H9 (cell line): ENCODE results near the gene FBXL16. TPM values are rescaled to one million over a fixed set of nuclear protein-coding genes. Genes with fewer than 3 reads are reported as not detected.

Experiments
- DNase-seq: peaks from one replicate; pipeline ENCODE4 v3.0.0-alpha.2; 2017
- H2AFZ ChIP-seq: one replicate; pipeline ENCODE4 v1.6.1; 2013; ENCODE audit warnings: mild to moderate bottlenecking, low read length, control low read depth, moderate library complexity
- H2AK5ac ChIP-seq: 2 replicates; pipeline ENCODE4 v1.6.1; 2013; ENCODE audit warnings: low read length, control low read depth, mixed read lengths; ENCODE audit not compliant: insufficient read length
- H2BK120ac ChIP-seq: one replicate; pipeline ENCODE4 v1.6.1; 2013; ENCODE audit warnings: low read depth, mild to moderate bottlenecking, low read length, control low read depth, inconsistent platforms; ENCODE audit not compliant: poor library complexity, severe bottlenecking
- H2BK12ac ChIP-seq: 2 replicates; pipeline ENCODE4 v1.6.1; 2013; ENCODE audit warnings: low read length, control low read depth, mixed read lengths, low read depth; ENCODE audit not compliant: insufficient read length
- H2BK15ac ChIP-seq: 2 replicates; pipeline ENCODE4 v1.6.1; 2013; ENCODE audit warnings: low read depth, low read length, control low read depth
- H2BK20ac ChIP-seq: one replicate; pipeline ENCODE4 v1.6.1; 2013; ENCODE audit warnings: low read depth, mild to moderate bottlenecking, low read length, control low read depth, inconsistent platforms; ENCODE audit not compliant: poor library complexity, severe bottlenecking
- H2BK5ac ChIP-seq: 2 replicates; pipeline ENCODE4 v1.6.1; 2013; ENCODE audit warnings: low read length, control low read depth, mixed read lengths; ENCODE audit not compliant: insufficient read length
- H3K14ac ChIP-seq: 2 replicates; pipeline ENCODE4 v1.6.1; 2013; ENCODE audit warnings: low read length, control low read depth; ENCODE audit not compliant: insufficient read depth
- H3K18ac ChIP-seq: 2 replicates; pipeline ENCODE4 v1.6.1; 2013; ENCODE audit warnings: low read depth, mild to moderate bottlenecking, mixed read lengths, low read length, control low read depth; ENCODE audit not compliant: insufficient read length
- H3K23ac ChIP-seq: 2 replicates; pipeline ENCODE4 v1.6.1; 2013; ENCODE audit warnings: low read length, control low read depth, mixed read lengths, low read depth; ENCODE audit not compliant: insufficient read length
- H3K23me2 ChIP-seq: 2 replicates; pipeline ENCODE4 v1.6.1; 2013; ENCODE audit warnings: low read depth, mild to moderate bottlenecking, mixed read lengths, low read length, control low read depth; ENCODE audit not compliant: insufficient read length, poor library complexity, severe bottlenecking
- H3K27ac ChIP-seq: 2 replicates; pipeline ENCODE4 v1.5.1; 2013; ENCODE audit warnings: low read length, control low read depth, mixed read lengths, low read depth; ENCODE audit not compliant: insufficient read length
- H3K27me3 ChIP-seq: 2 replicates; pipeline ENCODE4 v1.6.1; 2013; ENCODE audit warnings: low read length, control low read depth, inconsistent platforms; ENCODE audit not compliant: insufficient read depth
- H3K4ac ChIP-seq: 2 replicates; pipeline ENCODE4 v1.6.1; 2013; ENCODE audit warnings: low read depth, mild to moderate bottlenecking, control low read depth, inconsistent platforms, low read length, moderate library complexity
- H3K4me1 ChIP-seq: 2 replicates; pipeline ENCODE4 v1.6.1; 2013; ENCODE audit warnings: low read length, control low read depth, inconsistent platforms; ENCODE audit not compliant: insufficient read depth
- H3K4me2 ChIP-seq: 2 replicates; pipeline ENCODE4 v1.6.1; 2013; ENCODE audit warnings: low read length, control low read depth, mixed read lengths; ENCODE audit not compliant: insufficient read length, insufficient read depth
- H3K56ac ChIP-seq: 2 replicates; pipeline ENCODE4 v1.6.1; 2013; ENCODE audit warnings: low read depth, mild to moderate bottlenecking, mixed read lengths, low read length, control low read depth; ENCODE audit not compliant: insufficient read length
- H3K79me1 ChIP-seq: 2 replicates; pipeline ENCODE4 v1.6.1; 2013; ENCODE audit warnings: low read depth, mild to moderate bottlenecking, moderate library complexity, low read length, control low read depth, inconsistent platforms; ENCODE audit not compliant: insufficient read depth, poor library complexity, severe bottlenecking
- H3K79me2 ChIP-seq: 2 replicates; pipeline ENCODE4 v1.6.1; 2013; ENCODE audit warnings: low read length, control low read depth, inconsistent platforms; ENCODE audit not compliant: insufficient read depth
- H3K9ac ChIP-seq: 2 replicates; pipeline ENCODE4 v1.6.1; 2013; ENCODE audit warnings: low read length, control low read depth, mixed read lengths; ENCODE audit not compliant: insufficient read length; ENCODE audit errors: extremely low read depth
- H3K9me3 ChIP-seq: one replicate; pipeline ENCODE4 v1.6.1; 2013; ENCODE audit warnings: low read depth, low read length, inconsistent platforms; ENCODE audit not compliant: control insufficient read depth
- H3T11ph ChIP-seq: one replicate; pipeline ENCODE4 v1.6.1; 2013; ENCODE audit warnings: mild to moderate bottlenecking, low read length, control low read depth, inconsistent platforms
- H4K20me1 ChIP-seq: one replicate; pipeline ENCODE4 v1.6.1; 2013; ENCODE audit not compliant: control insufficient read depth, insufficient read length, insufficient read depth
- H4K5ac ChIP-seq: 2 replicates; pipeline ENCODE4 v1.6.1; 2013; ENCODE audit warnings: low read depth, mild to moderate bottlenecking, mixed read lengths, low read length, control low read depth; ENCODE audit not compliant: insufficient read length
- H4K8ac ChIP-seq: replicated peaks from 2 replicates; pipeline ENCODE4 v1.6.1; 2013; ENCODE audit warnings: low read length, control low read depth, mixed read lengths, low read depth; ENCODE audit not compliant: insufficient read length
- H4K91ac ChIP-seq: 2 replicates; pipeline ENCODE4 v1.6.1; 2013; ENCODE audit warnings: low read depth, mild to moderate bottlenecking, moderate library complexity, mixed read lengths, low read length, control low read depth; ENCODE audit not compliant: insufficient read length
- H3K27ac Mint-ChIP-seq, 3 experiments: 2 replicates in 2 of 3; 3 replicates in 1 of 3; pipeline ENCODE4 v1.8.0; 2020 to 2021; ENCODE audit warnings: mixed read lengths in 3 of 3, mild to moderate bottlenecking in 1 of 3, moderate library complexity in 1 of 3
- H3K27me3 Mint-ChIP-seq: 2 replicates; pipeline ENCODE4 v1.8.0; 2021; ENCODE audit warnings: low read depth, mild to moderate bottlenecking, moderate library complexity, mixed read lengths
- H3K36me3 Mint-ChIP-seq, 3 experiments: 2 replicates in 2 of 3; 3 replicates in 1 of 3; pipeline ENCODE4 v1.8.0; 2020 to 2021; ENCODE audit warnings: low read depth in 3 of 3, mixed read lengths in 3 of 3; ENCODE audit not compliant: insufficient read depth in 1 of 3
- H3K4me1 Mint-ChIP-seq, 2 experiments: 2 replicates each; pipeline ENCODE4 v1.8.0; 2020; ENCODE audit warnings: mixed read lengths in 2 of 2
- H3K4me3 Mint-ChIP-seq, 2 experiments: 2 replicates in 1 of 2; 3 replicates in 1 of 2; pipeline ENCODE4 v1.8.0; 2020 to 2021; ENCODE audit warnings: mild to moderate bottlenecking in 2 of 2, mixed read lengths in 2 of 2, moderate library complexity in 1 of 2
- H3K9me3 Mint-ChIP-seq, 2 experiments: 2 replicates in 1 of 2; 3 replicates in 1 of 2; pipeline ENCODE4 v1.8.0; 2020; ENCODE audit warnings: mild to moderate bottlenecking in 2 of 2, mixed read lengths in 2 of 2, moderate library complexity in 1 of 2
- CTCF ChIP-seq: fragments of 200-600 bp; sonication (generic); conservative IDR thresholded peaks from 3 replicates; pipeline ENCODE4 v1.8.0; 2021; ENCODE audit warnings: antibody characterized with exemption, mild to moderate bottlenecking
- WGBS: extraction: QIAGEN DNeasy Blood & Tissue Kit; methylation state at CpG from one replicate; pipeline ENCODE4 v1.1.7; 2013; ENCODE audit warnings: missing lambda C conversion rate, low lambda C conversion rate, mixed read lengths; ENCODE audit not compliant: insufficient read length; ENCODE audit errors: extremely low coverage; 5-methylcytosine and 5-hydroxymethylcytosine counted together
- total RNA-seq: library from RNA; stranded (reverse); gene quantifications from 2 replicates; pipeline ENCODE4 v1.2.1, GENCODE V29; 2021

FBXL16 gene
- total RNA-seq, 1 experiment from 2014 or later, result 9.6 TPM

DNA sequence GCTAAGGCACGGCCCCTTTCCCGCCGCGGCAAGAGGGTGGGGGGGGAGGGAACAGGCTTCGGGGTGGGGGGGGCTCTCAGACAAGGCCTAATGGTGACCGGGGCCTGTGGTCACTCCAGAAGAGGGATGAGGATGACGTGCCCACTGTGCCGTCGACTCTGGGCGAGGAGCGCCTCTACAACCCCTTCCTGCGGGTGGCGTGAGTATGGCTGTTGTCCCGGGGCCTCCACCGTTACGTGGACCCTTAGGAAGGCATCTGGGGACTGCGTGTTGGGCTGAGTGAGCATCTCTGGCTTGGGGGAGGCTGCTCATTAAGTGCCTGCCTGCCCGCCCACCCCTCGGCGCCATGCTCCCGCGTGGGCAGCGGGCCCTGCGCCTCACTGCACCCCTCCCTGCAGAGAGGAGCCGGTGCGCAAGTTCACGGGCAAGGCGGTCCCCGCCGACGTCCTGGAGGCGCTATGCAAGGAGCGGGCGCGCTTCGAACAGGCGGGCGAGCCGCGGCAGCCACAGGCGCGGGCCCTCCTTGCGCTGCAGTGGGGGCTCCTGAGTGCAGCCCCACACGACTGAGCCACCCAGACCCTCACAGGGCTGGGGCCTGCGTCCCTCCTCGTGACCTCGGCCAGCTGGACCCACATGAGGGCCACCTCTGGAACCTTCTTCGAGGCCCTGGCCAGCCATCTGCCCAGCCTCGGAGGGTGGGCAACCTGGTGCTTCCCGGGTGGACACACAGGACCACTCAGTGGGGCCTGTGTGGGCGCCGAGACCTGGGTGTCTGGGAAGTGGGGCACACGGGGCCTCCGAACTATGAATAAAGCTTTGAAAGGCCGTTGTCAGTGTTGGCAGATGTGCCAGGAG, 23.5 kb upstream of the FBXL16 start:
- H4K5ac ChIP-seq, result no peak overlapping the region
- no peak overlapping the region for H3K27ac ChIP-seq
- H3K14ac ChIP-seq, result no peak overlapping the region
- Mint-ChIP-seq H3K27me3 (peaks cover 12% of the 10 kb centered on the region), H3K27ac (no peak overlapping the region), H3K4me1 (no peaks in the 10 kb centered on the region), H3K36me3 (peaks cover 0 to 8% (median 0%) of the 10 kb centered on the region in 3 experiments; a peak in 2 of 7 replicates), H3K9me3 (no peaks in the 10 kb centered on the region), H3K4me3 (peak overlapping the region; percentile 61 to 79)
- no peak overlapping the region for H2BK15ac ChIP-seq
- H2BK12ac ChIP-seq, result no peak overlapping the region
- H2BK5ac ChIP-seq, result no peak overlapping the region
- no peak overlapping the region for H4K8ac ChIP-seq
- H4K91ac ChIP-seq, result no peak overlapping the region
- no peak overlapping the region for H2BK20ac ChIP-seq
- H3K4ac ChIP-seq, result no peak overlapping the region
- H4K20me1 ChIP-seq, result no peaks in the 10 kb centered on the region
- no peak overlapping the region for H2BK120ac ChIP-seq
- no peaks in the 10 kb centered on the region for H3K79me1 ChIP-seq
- no peaks in the 10 kb centered on the region for H3K27me3 ChIP-seq
- H3K4me2 ChIP-seq, result peak overlapping the region; percentile 87
- H3K18ac ChIP-seq, result no peak overlapping the region
- no peak overlapping the region for H3K23ac ChIP-seq
- no CpG with 5 or more reads among the region's 55 CpGs for WGBS
- H3K56ac ChIP-seq, result no peak overlapping the region
- no peak overlapping the region for H2AK5ac ChIP-seq
- no peak overlapping the region for H3T11ph ChIP-seq
- H3K9ac ChIP-seq, result no peak overlapping the region
- no peak overlapping the region for H2AFZ ChIP-seq
- no peaks in the 10 kb centered on the region for H3K79me2 ChIP-seq
- peak; percentile 17; the same call in 1 of the 3 replicates for TF ChIP-seq CTCF
- peak; percentile 58 for DNase-seq
- H3K9me3 ChIP-seq, result no peaks in the 10 kb centered on the region
- no peaks in the 10 kb centered on the region for H3K4me1 ChIP-seq
- peaks cover 11% of the 10 kb centered on the region for H3K23me2 ChIP-seq
